ENCODE measurements around the gene SELENOH. TPM values are rescaled to one million over a fixed set of nuclear protein-coding genes. Genes with fewer than 3 reads are reported as not detected.

Gene SELENOH
- total RNA-seq, 1 experiment from 2014 or later: 112 TPM

DNA sequence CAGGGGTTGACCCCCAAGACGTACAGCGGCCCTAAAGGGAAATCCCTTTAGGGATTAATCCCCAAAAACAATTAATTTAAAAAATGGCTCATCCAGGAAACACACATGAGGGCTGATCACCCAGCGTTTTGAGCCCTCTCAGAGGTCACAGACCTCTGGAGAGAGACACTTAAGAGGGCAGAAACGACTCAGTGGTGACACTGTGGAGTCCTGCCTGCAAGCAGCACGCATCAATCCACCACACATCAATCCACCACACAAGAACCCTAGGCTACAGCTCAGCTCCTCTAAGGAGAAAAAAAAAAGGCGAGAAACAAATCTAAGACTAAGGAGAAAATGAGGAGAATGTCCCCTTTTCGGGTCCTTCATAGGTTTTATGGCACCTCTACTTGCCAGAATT lies 12.5 kb upstream of the SELENOH start:
- ChIA-PET POLR2A (interaction anchor here (0.6 kb wide), 1 partner anchor 72 kb away, joined by 5 read pairs; no protein-coding TSS in a partner anchor), CTCF (no interaction called here)
- Histone ChIP-seq H3K4me1 (ENCODE audit: control insufficient read depth, insufficient read depth, low read length) (no peaks in the 10 kb centered on the region; the same call in 1 of the 2 replicates), H3K27ac (ENCODE audit: low read length) (no peak overlapping the region), H3K9me3 (ENCODE audit: control insufficient read depth, insufficient read depth, low read depth, low read length) (no peaks in the 10 kb centered on the region), H3K27me3 (ENCODE audit: control insufficient read depth, insufficient read depth, low read length) (no peaks in the 10 kb centered on the region), H3K36me3 (ENCODE audit: control insufficient read depth, insufficient read depth, low read length) (peaks cover 2% of the 10 kb centered on the region; the same call in 1 of the 2 replicates), H3K4me3 (ENCODE audit: low read depth in 2 of 2, low read length in 2 of 2) (no peak overlapping the region)
- TF ChIP-seq, protein P1, sequence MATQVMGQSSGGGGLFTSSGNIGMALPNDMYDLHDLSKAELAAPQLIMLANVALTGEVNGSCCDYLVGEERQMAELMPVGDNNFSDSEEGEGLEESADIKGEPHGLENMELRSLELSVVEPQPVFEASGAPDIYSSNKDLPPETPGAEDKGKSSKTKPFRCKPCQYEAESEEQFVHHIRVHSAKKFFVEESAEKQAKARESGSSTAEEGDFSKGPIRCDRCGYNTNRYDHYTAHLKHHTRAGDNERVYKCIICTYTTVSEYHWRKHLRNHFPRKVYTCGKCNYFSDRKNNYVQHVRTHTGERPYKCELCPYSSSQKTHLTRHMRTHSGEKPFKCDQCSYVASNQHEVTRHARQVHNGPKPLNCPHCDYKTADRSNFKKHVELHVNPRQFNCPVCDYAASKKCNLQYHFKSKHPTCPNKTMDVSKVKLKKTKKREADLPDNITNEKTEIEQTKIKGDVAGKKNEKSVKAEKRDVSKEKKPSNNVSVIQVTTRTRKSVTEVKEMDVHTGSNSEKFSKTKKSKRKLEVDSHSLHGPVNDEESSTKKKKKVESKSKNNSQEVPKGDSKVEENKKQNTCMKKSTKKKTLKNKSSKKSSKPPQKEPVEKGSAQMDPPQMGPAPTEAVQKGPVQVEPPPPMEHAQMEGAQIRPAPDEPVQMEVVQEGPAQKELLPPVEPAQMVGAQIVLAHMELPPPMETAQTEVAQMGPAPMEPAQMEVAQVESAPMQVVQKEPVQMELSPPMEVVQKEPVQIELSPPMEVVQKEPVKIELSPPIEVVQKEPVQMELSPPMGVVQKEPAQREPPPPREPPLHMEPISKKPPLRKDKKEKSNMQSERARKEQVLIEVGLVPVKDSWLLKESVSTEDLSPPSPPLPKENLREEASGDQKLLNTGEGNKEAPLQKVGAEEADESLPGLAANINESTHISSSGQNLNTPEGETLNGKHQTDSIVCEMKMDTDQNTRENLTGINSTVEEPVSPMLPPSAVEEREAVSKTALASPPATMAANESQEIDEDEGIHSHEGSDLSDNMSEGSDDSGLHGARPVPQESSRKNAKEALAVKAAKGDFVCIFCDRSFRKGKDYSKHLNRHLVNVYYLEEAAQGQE (IDR thresholded peaks at IDR 0.05; ENCODE audit: insufficient read depth in 1 of 2, low read depth in 2 of 2, low read length in 1 of 2): no peak
- TF ChIP-seq, protein P2, sequence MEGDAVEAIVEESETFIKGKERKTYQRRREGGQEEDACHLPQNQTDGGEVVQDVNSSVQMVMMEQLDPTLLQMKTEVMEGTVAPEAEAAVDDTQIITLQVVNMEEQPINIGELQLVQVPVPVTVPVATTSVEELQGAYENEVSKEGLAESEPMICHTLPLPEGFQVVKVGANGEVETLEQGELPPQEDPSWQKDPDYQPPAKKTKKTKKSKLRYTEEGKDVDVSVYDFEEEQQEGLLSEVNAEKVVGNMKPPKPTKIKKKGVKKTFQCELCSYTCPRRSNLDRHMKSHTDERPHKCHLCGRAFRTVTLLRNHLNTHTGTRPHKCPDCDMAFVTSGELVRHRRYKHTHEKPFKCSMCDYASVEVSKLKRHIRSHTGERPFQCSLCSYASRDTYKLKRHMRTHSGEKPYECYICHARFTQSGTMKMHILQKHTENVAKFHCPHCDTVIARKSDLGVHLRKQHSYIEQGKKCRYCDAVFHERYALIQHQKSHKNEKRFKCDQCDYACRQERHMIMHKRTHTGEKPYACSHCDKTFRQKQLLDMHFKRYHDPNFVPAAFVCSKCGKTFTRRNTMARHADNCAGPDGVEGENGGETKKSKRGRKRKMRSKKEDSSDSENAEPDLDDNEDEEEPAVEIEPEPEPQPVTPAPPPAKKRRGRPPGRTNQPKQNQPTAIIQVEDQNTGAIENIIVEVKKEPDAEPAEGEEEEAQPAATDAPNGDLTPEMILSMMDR (IDR thresholded peaks at IDR 0.05): no peak
- TF ChIP-seq TCF7L2 (IDR thresholded peaks at IDR 0.05; ENCODE audit: low read depth, low read length) (no peak), POLR2AphosphoS5 (IDR thresholded peaks at IDR 0.05; ENCODE audit: low read depth, low read length) (no peak), SIN3A (IDR thresholded peaks at IDR 0.05; ENCODE audit: borderline replicate concordance, insufficient read depth, low read depth, low read length) (no peak)
- intact Hi-C loops (cut with micrococcal nuclease; ENCODE audit: unreplicated experiment): no loop called here
- DNase-seq (ENCODE audit: low read depth, low spot score) (no peak), ATAC-seq (no peak)
- in situ Hi-C loops (cut with HindIII; ENCODE audit: low pct_unique_long_range_greater_than_20kb, low sequenced_read_pairs): no loop called here
- BruUV-seq (replicated peaks): no TSS peak

DNA sequence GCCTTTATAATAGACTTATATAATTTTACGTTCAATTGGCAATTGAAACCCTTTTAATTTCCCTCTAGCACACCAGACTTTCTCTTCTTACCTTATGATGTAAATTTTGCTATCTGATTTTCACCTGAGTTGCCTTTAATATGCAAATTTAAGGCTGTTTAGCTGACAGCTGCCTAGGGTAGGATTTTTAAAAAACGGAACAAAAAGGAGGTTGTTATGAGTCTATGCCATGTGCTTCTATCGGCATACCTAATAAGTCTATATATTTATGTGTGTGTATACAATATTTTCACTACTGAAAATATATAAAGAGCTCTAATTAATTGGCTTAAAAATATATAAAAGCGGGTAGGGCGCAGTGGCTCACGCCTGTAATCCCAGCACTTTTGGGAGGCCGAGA lies 11.8 kb upstream of the SELENOH start:
- ATAC-seq: no peak

More for the DNA sequence above, 11.8 kb upstream of the SELENOH start:
- BruUV-seq (replicated peaks): no TSS peak
- POLR2A ChIA-PET: interaction anchor here (0.7 to 0.8 kb wide), 2 partner anchors 18 to 394 kb away, joined by 3 read pairs; partner anchors contain the start of gene SSRP1
- DNase-seq (ENCODE audit: low read depth, low spot score): no peak
- H3K27me3 ChIP-seq (ENCODE audit: control insufficient read depth, insufficient read depth, low read length): no peaks in the 10 kb centered on the region
- H3K4me1 ChIP-seq (ENCODE audit: control insufficient read depth, insufficient read depth, low read length): no peaks in the 10 kb centered on the region; the same call in 1 of the 2 replicates
- no peaks in the 10 kb centered on the region for H3K9me3 ChIP-seq (ENCODE audit: control insufficient read depth, insufficient read depth, low read depth, low read length)
- H3K4me3 ChIP-seq (ENCODE audit: low read depth in 2 of 2, low read length in 2 of 2): no peak overlapping the region
- intact Hi-C loops (cut with micrococcal nuclease; ENCODE audit: unreplicated experiment): no loop called here
- TF ChIP-seq, protein P1 (IDR thresholded peaks at IDR 0.05; ENCODE audit: insufficient read depth in 1 of 2, low read depth in 2 of 2, low read length in 1 of 2): no peak
- TF ChIP-seq POLR2AphosphoS5 (IDR thresholded peaks at IDR 0.05; ENCODE audit: low read depth, low read length) (no peak), TCF7L2 (IDR thresholded peaks at IDR 0.05; ENCODE audit: low read depth, low read length) (no peak)
- CTCF ChIA-PET: no interaction called here
- in situ Hi-C loops (cut with HindIII; ENCODE audit: low pct_unique_long_range_greater_than_20kb, low sequenced_read_pairs): no loop called here
- peaks cover 2% of the 10 kb centered on the region; the same call in 1 of the 2 replicates for H3K36me3 ChIP-seq (ENCODE audit: control insufficient read depth, insufficient read depth, low read length)
- no peak overlapping the region for H3K27ac ChIP-seq (ENCODE audit: low read length)
